ENCODE results near the gene LRRC70. TPM values are rescaled to one million over a fixed set of nuclear protein-coding genes. Genes with fewer than 3 reads are reported as not detected.

LRRC70 gene
- total RNA-seq, 4 donors from 2014 or later = 8.0 to 15.3 (median 10.4) TPM

GRCh38 chr5:62585751-62586150 lies 7.1 kb downstream of the LRRC70 start:
- TF ChIP-seq POLR2A (IDR thresholded peaks at IDR 0.05) = no peak
- intact Hi-C loops (cut with DNase I) = no loop called here
- H3K36me3 ChIP-seq = no peaks in the 10 kb centered on the region
- no peaks in the 10 kb centered on the region for H3K27me3 ChIP-seq
- no peaks in the 10 kb centered on the region for H3K9me3 ChIP-seq
- H3K27ac ChIP-seq = peak overlapping the region in 1 of 3 donors; percentile 3
- no peak for DNase-seq
- no peaks in the 10 kb centered on the region for H3K4me1 ChIP-seq
- H3K4me3 ChIP-seq (replicated peaks in 1 of 3) = no peak overlapping the region

- DNase-seq = no peak
- Histone ChIP-seq H3K36me3 (peaks cover 0 to 3% of the 10 kb centered on the region in 2 donors), H3K4me1 (no peaks in the 10 kb centered on the region), H3K27me3 (no peaks in the 10 kb centered on the region), H3K27ac (no peak overlapping the region), H3K9me3 (no peaks in the 10 kb centered on the region), H3K4me3 (replicated peaks in 1 of 3) (no peak overlapping the region)
- TF ChIP-seq POLR2A (IDR thresholded peaks at IDR 0.05) (no peak), CTCF (IDR thresholded peaks at IDR 0.05) (no peak)
- WGBS, 2 donors = 74 to 92% methylated on average over 3 of the region's 3 CpGs
- intact Hi-C loops (cut with DNase I) = no loop called here
These were observed 9.1 kb downstream of the LRRC70 start for GRCh38 chr5:62587737-62588136.

GRCh38 chr5:62588668-62589067 lies 10.0 kb downstream of the LRRC70 start:
- Histone ChIP-seq H3K4me1 (no peaks in the 10 kb centered on the region), H3K27ac (no peak overlapping the region), H3K9me3 (no peaks in the 10 kb centered on the region), H3K36me3 (peaks cover 0 to 3% of the 10 kb centered on the region in 2 donors), H3K27me3 (no peaks in the 10 kb centered on the region), H3K4me3 (replicated peaks in 1 of 3) (no peak overlapping the region)
- intact Hi-C loops (cut with DNase I) = no loop called here
- TF ChIP-seq CTCF (IDR thresholded peaks at IDR 0.05) = no peak
- TF ChIP-seq POLR2A (IDR thresholded peaks at IDR 0.05) = no peak
- DNase-seq = no peak
- WGBS, 2 donors = 96% methylated on average over 4 of the region's 4 CpGs

- 97 to 100% methylated on average over 2 of the region's 2 CpGs for WGBS, 2 donors
- intact Hi-C loops (cut with DNase I) = no loop called here
- no peak for TF ChIP-seq POLR2A (IDR thresholded peaks at IDR 0.05)
- no peak for TF ChIP-seq CTCF (IDR thresholded peaks at IDR 0.05)
- no peaks in the 10 kb centered on the region for H3K4me1 ChIP-seq
- peaks cover 0 to 3% of the 10 kb centered on the region in 2 donors for H3K36me3 ChIP-seq
- H3K27me3 ChIP-seq = no peaks in the 10 kb centered on the region
- H3K4me3 ChIP-seq (replicated peaks in 1 of 3) = no peak overlapping the region
- no peak overlapping the region for H3K27ac ChIP-seq
- no peak for DNase-seq
- H3K9me3 ChIP-seq = no peaks in the 10 kb centered on the region
These were observed 10.9 kb downstream of the LRRC70 start for GRCh38 chr5:62589504-62589903.

- H3K27me3 ChIP-seq = no peaks in the 10 kb centered on the region
- 96% methylated on average over 2 of the region's 2 CpGs for WGBS, 2 donors
- no peak for TF ChIP-seq POLR2A (IDR thresholded peaks at IDR 0.05)
- TF ChIP-seq CTCF (IDR thresholded peaks at IDR 0.05) = no peak
- no peaks in the 10 kb centered on the region for H3K4me1 ChIP-seq
- no peak overlapping the region for H3K4me3 ChIP-seq (replicated peaks in 1 of 3)
- no peaks in the 10 kb centered on the region for H3K9me3 ChIP-seq
- no peak for DNase-seq
- intact Hi-C loops (cut with DNase I) = no loop called here
- H3K36me3 ChIP-seq = peaks cover 0 to 3% of the 10 kb centered on the region in 2 donors
- no peak overlapping the region for H3K27ac ChIP-seq
These were observed 11.8 kb downstream of the LRRC70 start for GRCh38 chr5:62590387-62590786.

- intact Hi-C loops (cut with DNase I) = no loop called here
- 90 to 91% methylated on average over 8 of the region's 8 CpGs for WGBS, 2 donors
- no peak for DNase-seq
These were observed 13.9 kb downstream of the LRRC70 start for GRCh38 chr5:62592558-62592957.

More at GRCh38 chr5:62592558-62592957, 13.9 kb downstream of the LRRC70 start:
- Histone ChIP-seq H3K4me1 (no peaks in the 10 kb centered on the region), H3K9me3 (no peaks in the 10 kb centered on the region), H3K36me3 (peaks cover 0 to 3% of the 10 kb centered on the region in 2 donors), H3K27ac (no peak overlapping the region), H3K27me3 (no peaks in the 10 kb centered on the region), H3K4me3 (replicated peaks in 1 of 3) (no peak overlapping the region)
- TF ChIP-seq POLR2A (IDR thresholded peaks at IDR 0.05) = no peak
- TF ChIP-seq CTCF (IDR thresholded peaks at IDR 0.05) = no peak
